GM12878 (cell line): ENCODE data around the gene EIF3B. TPM values are rescaled to one million over a fixed set of nuclear protein-coding genes. Genes with fewer than 3 reads are reported as not detected.
A peak's percentile ranks its signal among the peaks of the same experiment; 100 is the strongest.

Experiments used
- BCL11A ChIP-seq: IDR thresholded peaks from 2 replicates; pipeline ENCODE4 v1.6.1; 2011; ENCODE audit warnings: low read depth, low read length
- BCLAF1 ChIP-seq: fragments of 450-650 bp; IDR thresholded peaks from 2 replicates; pipeline ENCODE4 v1.6.1; 2017; ENCODE audit warnings: antibody characterized with exemption, mild to moderate bottlenecking, moderate library complexity
- CBFB ChIP-seq: IDR thresholded peaks from 2 replicates; pipeline ENCODE4 v1.6.1; 2016; ENCODE audit warnings: antibody characterized with exemption, low read depth
- FOXK2 ChIP-seq: fragments of 450-650 bp; IDR thresholded peaks from 2 replicates; pipeline ENCODE4 v1.6.1; 2017; ENCODE audit warnings: mild to moderate bottlenecking, moderate library complexity
- HCFC1 ChIP-seq: fragments of 150-350 bp; IDR thresholded peaks from 2 replicates; pipeline ENCODE4 v1.6.1; 2014; ENCODE audit warnings: low read length
- HDGF ChIP-seq: fragments of 450-650 bp; IDR thresholded peaks from 2 replicates; pipeline ENCODE4 v1.6.1; 2016; ENCODE audit warnings: antibody characterized with exemption
- IRF4 ChIP-seq: IDR thresholded peaks from 2 replicates; pipeline ENCODE4 v1.6.1; 2011; ENCODE audit warnings: low read depth, low read length
- MTA2 ChIP-seq: fragments of 450-650 bp; IDR thresholded peaks from 2 replicates; pipeline ENCODE4 v1.6.1; 2016; ENCODE audit warnings: low read depth, mild to moderate bottlenecking, moderate library complexity
- PBX3 ChIP-seq: IDR thresholded peaks from 2 replicates; pipeline ENCODE4 v1.6.1; 2011; ENCODE audit warnings: mild to moderate bottlenecking, low read depth, low read length, moderate library complexity; ENCODE audit not compliant: insufficient replicate concordance
- PRDM15 ChIP-seq: fragments of 450-650 bp; formaldehyde crosslinking; IDR thresholded peaks from 2 replicates; pipeline ENCODE4 v1.4.0; 2020; ENCODE audit warnings: mild to moderate bottlenecking, moderate library complexity
- RCOR1 ChIP-seq: conservative IDR thresholded peaks from 2 replicates; pipeline ENCODE4 v1.6.1; 2012; ENCODE audit warnings: low read depth, low read length, improper control_type of control experiment
- REST ChIP-seq: IDR thresholded peaks from 2 replicates; pipeline ENCODE4 v1.6.1; 2012; ENCODE audit warnings: mild to moderate bottlenecking, low read depth, low read length
- RUNX3 ChIP-seq: IDR thresholded peaks from 2 replicates; pipeline ENCODE4 v1.6.1; 2012; ENCODE audit warnings: low read length, inconsistent platforms
- SMC3 ChIP-seq: IDR thresholded peaks from 2 replicates; pipeline ENCODE4 v1.6.1; 2011; ENCODE audit warnings: low read length, improper control_type of control experiment, borderline replicate concordance
- STAT3 ChIP-seq: IDR thresholded peaks from 2 replicates; pipeline ENCODE4 v1.6.1; 2011; ENCODE audit warnings: low read depth, low read length, improper control_type of control experiment
- ZSCAN29 ChIP-seq: fragments of 450-650 bp; IDR thresholded peaks from 2 replicates; pipeline ENCODE4 v1.6.1; 2017; ENCODE audit warnings: mild to moderate bottlenecking, moderate library complexity
- polyA plus RNA-seq, 11 experiments: library from polyadenylated mRNA; depleted of rRNA in 4 of 11; unstranded in 6 of 11; stranded (reverse) in 5 of 11; fragments of >200 nt; fragmentation: Nextera tagmentation in 4 of 11; fragmentation: Illumina TruSeq in 1 of 11; extraction: Ambion mirVana in 4 of 11; extraction: Trizol in 1 of 11; gene quantifications; 1 replicate in 1 of 11; 2 replicates in 10 of 11; pipeline versions ENCODE4 v1.2.1 to v1.2.3, GENCODE V29; 2011 to 2016; ENCODE audit warnings: inconsistent platforms in 2 of 11, missing spikeins in 2 of 11, low read depth in 1 of 11
- total RNA-seq, 4 experiments: library from RNA; depleted of rRNA in 3 of 4; stranded (reverse); fragments of >200 nt in 3 of 4; fragmentation: Illumina TruSeq in 1 of 4; extraction: Trizol in 1 of 4; gene quantifications; 2 replicates each; pipeline versions ENCODE4 v1.2.1 to v1.2.3, GENCODE V29; 2013 to 2021

EIF3B gene
- total and polyA plus RNA-seq, 10 of the 15 experiments (the other 5 are each of a cell fraction or from before 2014, with no cell fraction given): 17.6 to 275 (median 153) TPM

- no peak for TF ChIP-seq REST
- no peak for TF ChIP-seq BCL11A
- no peak for TF ChIP-seq PBX3
- TF ChIP-seq FOXK2: no peak
- no peak for TF ChIP-seq ZSCAN29
- TF ChIP-seq RCOR1: no peak
- TF ChIP-seq PRDM15: no peak
- no peak for TF ChIP-seq HCFC1
- no peak for TF ChIP-seq STAT3
- 0 out of 2 replicates have a peak, but pooled peaks have one; percentile 11 for TF ChIP-seq HDGF
- no peak for TF ChIP-seq CBFB
- no peak for TF ChIP-seq IRF4
- peak; percentile 89 for TF ChIP-seq RUNX3
- no peak for TF ChIP-seq MTA2
- no peak for TF ChIP-seq BCLAF1
- no peak for TF ChIP-seq SMC3
Observed at GRCh38 chr7:2399848-2400587, 45.4 kb downstream of the EIF3B start (continued).
